A549 (cell line): Measurements from ENCODE around the gene XYLT1. TPM values are rescaled to one million over a fixed set of nuclear protein-coding genes. Genes with fewer than 3 reads are reported as not detected.

Source experiments
- ATAC-seq, 2 experiments: fragments of 200-7000 bp in 1 of 2; fragments of >200 bp in 1 of 2; cut with Nextera tagmentation in 1 of 2; cut with Tn5 transposase in 1 of 2; 3 replicates each; pipeline versions ENCODE4 v1.8.0 to v1.9.1; 2018 to 2020; ENCODE audit warnings: mild to moderate bottlenecking in 1 of 2, moderate library complexity in 1 of 2
- CTCF ChIA-PET: fragments of 300-600 bp; sonication (Branson Sonifier 250); formaldehyde crosslinking; extraction: SDS; loops from one replicate; lab custom pipeline; 2021; ENCODE audit warnings: antibody characterized with exemption, inconsistent platforms; lab: Yijun Ruan, JAX
- POLR2A ChIA-PET: fragments of 350-600 bp; formaldehyde crosslinking; extraction: SDS; loops from one replicate; lab custom pipeline; 2021; ENCODE audit warnings: antibody characterized with exemption, inconsistent platforms; lab: Yijun Ruan, JAX
- DNase-seq, 2 experiments: peaks; one replicate each; pipeline versions ENCODE4 v3.0.0 to v3.0.0-alpha.2; 2011 to 2016; ENCODE audit warnings: low read depth in 1 of 2, low spot score in 1 of 2
- FAIRE-seq: peaks from 2 replicates; lab custom pipeline; 2011; peaks lifted over from hg19 to GRCh38; lab: Jason Lieb, UNC
- H3K27ac ChIP-seq, 2 experiments: fragments of >200 bp; sonication (Bioruptor Twin); formaldehyde crosslinking; 3 replicates each; pipeline ENCODE4 v1.5.1; 2016 to 2017
- H3K4me1 ChIP-seq: fragments of >200 bp; sonication (Bioruptor Twin); formaldehyde crosslinking; 3 replicates; pipeline ENCODE4 v1.6.1; 2016
- H3K4me2 ChIP-seq: fragments of >200 bp; sonication (Bioruptor Twin); formaldehyde crosslinking; 3 replicates; pipeline ENCODE4 v1.6.1; 2016
- H3K4me3 ChIP-seq: fragments of >200 bp; sonication (Bioruptor Twin); formaldehyde crosslinking; 3 replicates; pipeline ENCODE4 v1.5.1; 2016
- H3K9me3 ChIP-seq: fragments of >200 bp; sonication (Bioruptor Twin); formaldehyde crosslinking; 3 replicates; pipeline ENCODE4 v1.6.1; 2016
- BCL3 ChIP-seq: fragments of >200 bp; sonication (Bioruptor Twin); formaldehyde crosslinking; IDR thresholded peaks from 3 replicates; pipeline ENCODE4 v1.6.1; 2016
- BHLHE40 ChIP-seq: IDR thresholded peaks from 2 replicates; pipeline ENCODE4 v1.6.1; 2012; ENCODE audit warnings: low read depth, low read length, inconsistent platforms
- E2F6 ChIP-seq: IDR thresholded peaks from 2 replicates; pipeline ENCODE4 v1.6.1; 2012; ENCODE audit warnings: low read depth, borderline replicate concordance
- EHF ChIP-seq: fragments of 250-450 bp; sonication (Bioruptor Pico); IDR thresholded peaks from 2 replicates; pipeline ENCODE4 v1.5.0; 2020; ENCODE audit warnings: mild to moderate bottlenecking
- ELK1 ChIP-seq: fragments of 150-350 bp; IDR thresholded peaks from 2 replicates; pipeline ENCODE4 v1.6.1; 2014; ENCODE audit warnings: low read depth, mild to moderate bottlenecking, low read length
- FOSB ChIP-seq: fragments of 250-450 bp; sonication (Bioruptor Pico); IDR thresholded peaks from 2 replicates; pipeline ENCODE4 v1.5.0; 2020; ENCODE audit warnings: mild to moderate bottlenecking, moderate library complexity
- GATA3 ChIP-seq: IDR thresholded peaks from 2 replicates; pipeline ENCODE4 v1.6.1; 2012; ENCODE audit warnings: borderline replicate concordance
- HDAC2 ChIP-seq: fragments of 200-600 bp; sonication (generic); IDR thresholded peaks from 2 replicates; pipeline ENCODE4 v1.6.1; 2016
- HOXA7 ChIP-seq: fragments of 250-450 bp; sonication (Bioruptor Pico); IDR thresholded peaks from 2 replicates; pipeline ENCODE4 v1.5.0; 2020; ENCODE audit warnings: mild to moderate bottlenecking, moderate library complexity
- HOXB5 ChIP-seq: fragments of 250-450 bp; sonication (Bioruptor Pico); IDR thresholded peaks from 2 replicates; pipeline ENCODE4 v1.5.0; 2020; ENCODE audit warnings: mild to moderate bottlenecking, moderate library complexity
- JUN ChIP-seq, 2 experiments: fragments of >200 bp; sonication (Bioruptor Twin); formaldehyde crosslinking; IDR thresholded peaks; 2 replicates in 1 of 2; 3 replicates in 1 of 2; pipeline ENCODE4 v1.6.1; 2016 to 2017
- KDM1A ChIP-seq: fragments of 200-600 bp; sonication (generic); IDR thresholded peaks from 2 replicates; pipeline ENCODE4 v1.6.1; 2016; ENCODE audit warnings: low read depth, mild to moderate bottlenecking
- MAFK ChIP-seq: fragments of 450-650 bp; IDR thresholded peaks from 2 replicates; pipeline ENCODE4 v1.6.1; 2014; ENCODE audit not compliant: partially characterized antibody
- NFE2L2 ChIP-seq: fragments of 150-350 bp; conservative IDR thresholded peaks from 2 replicates; pipeline ENCODE4 v1.6.1; 2014; ENCODE audit warnings: low read length
- NR3C1 ChIP-seq: fragments of >200 bp; sonication (Bioruptor Twin); formaldehyde crosslinking; IDR thresholded peaks from 3 replicates; pipeline ENCODE4 v1.6.1; 2017
- PHF8 ChIP-seq: fragments of 200-600 bp; sonication (generic); IDR thresholded peaks from 2 replicates; pipeline ENCODE4 v1.6.1; 2016; ENCODE audit warnings: low read depth, mild to moderate bottlenecking, antibody characterized with exemption, moderate library complexity, borderline replicate concordance
- RAD21 ChIP-seq, 2 experiments: fragments of >200 bp in 1 of 2; sonication (Bioruptor Twin) in 1 of 2; formaldehyde crosslinking in 1 of 2; IDR thresholded peaks in 1 of 2; conservative IDR thresholded peaks in 1 of 2; 2 replicates in 1 of 2; 3 replicates in 1 of 2; pipeline ENCODE4 v1.6.1; 2012 to 2018; ENCODE audit warnings: inconsistent platforms in 1 of 2
- RARB ChIP-seq: fragments of 250-450 bp; sonication (Bioruptor Pico); IDR thresholded peaks from 2 replicates; pipeline ENCODE4 v1.8.0; 2021; ENCODE audit warnings: mild to moderate bottlenecking, moderate library complexity
- RFX5 ChIP-seq: fragments of 450-650 bp; IDR thresholded peaks from 2 replicates; pipeline ENCODE4 v1.7.1; 2014; ENCODE audit warnings: antibody characterized with exemption, mild to moderate bottlenecking, moderate library complexity
- ZC3H11A ChIP-seq: fragments of 450-650 bp; IDR thresholded peaks from 2 replicates; pipeline ENCODE4 v1.6.1; 2014; ENCODE audit warnings: antibody characterized with exemption, mild to moderate bottlenecking
- ZFP36 ChIP-seq: fragments of 450-650 bp; IDR thresholded peaks from 2 replicates; pipeline ENCODE4 v1.6.1; 2014; ENCODE audit warnings: borderline replicate concordance; ENCODE audit not compliant: partially characterized antibody
- WGBS: methylation state at CpG from one replicate; pipeline ENCODE4 v1.1.6; 2017; ENCODE audit errors: missing lambda C conversion rate; 5-methylcytosine and 5-hydroxymethylcytosine counted together
- polyA plus RNA-seq, 4 experiments: library from polyadenylated mRNA; depleted of rRNA in 3 of 4; stranded (reverse); fragments of >200 nt; fragmentation: RNase III in 1 of 4; extraction: RNeasy Plus Mini Kit Qiagen cat#74134 plus additional on column Dnase treatment in 1 of 4; gene quantifications; 2 replicates in 3 of 4; 3 replicates in 1 of 4; pipeline ENCODE4 v1.2.3, GENCODE V29; 2011 to 2017

The XYLT1 gene
- polyA plus RNA-seq, 2 of the 4 experiments (the other 2 are of a cell fraction): 0.78 to 0.88 TPM

- 21% methylated on average over 5 of the region's 5 CpGs for WGBS
- Histone ChIP-seq H3K27ac (no peak overlapping the region), H3K4me1 (0 out of 3 replicates have a peak, but pooled peaks cover 5% of the 10 kb centered on the region), H3K4me2 (no peak overlapping the region), H3K4me3 (no peak overlapping the region), H3K9me3 (no peaks in the 10 kb centered on the region)
- CTCF ChIA-PET: interaction anchor here (0.9 kb wide), 1 partner anchor 26 kb away, joined by 4 read pairs; no protein-coding TSS in a partner anchor
- DNase-seq (peak in 1 of 2 experiments; percentile 35), FAIRE-seq (no peak), ATAC-seq (no peak)
- TF ChIP-seq HOXB5 (no peak), NFE2L2 (no peak), MAFK (peak; percentile 26), EHF (CRISPR knock-in tag) (no peak), ZC3H11A (no peak), JUN (IDR thresholded peaks at IDR 0.05) (no peak), HOXA7 (CRISPR knock-in tag) (no peak)
- POLR2A ChIA-PET: no interaction called here
These were observed 152.5 kb downstream of the XYLT1 start for GRCh38 chr16:17318238-17318637.

- ATAC-seq (no peak), FAIRE-seq (no peak), DNase-seq (no peak)
- TF ChIP-seq GATA3: no peak
- TF ChIP-seq PHF8: no peak
- TF ChIP-seq FOSB (CRISPR knock-in tag): no peak
- no peak for TF ChIP-seq RFX5
- no peak for TF ChIP-seq ZC3H11A
- TF ChIP-seq RARB (CRISPR knock-in tag): no peak
- no peak for TF ChIP-seq JUN (IDR thresholded peaks at IDR 0.05)
- TF ChIP-seq E2F6: no peak
- WGBS: 45% methylated on average over 4 of the region's 4 CpGs
- CTCF ChIA-PET: no interaction called here
- H3K4me2 ChIP-seq: no peak overlapping the region
- POLR2A ChIA-PET: no interaction called here
- 0 out of 3 replicates have a peak, but pooled peaks cover 9% of the 10 kb centered on the region for H3K4me1 ChIP-seq
- no peak overlapping the region for H3K4me3 ChIP-seq
- H3K27ac ChIP-seq: no peak overlapping the region
- no peaks in the 10 kb centered on the region for H3K9me3 ChIP-seq
These were observed 154.8 kb downstream of the XYLT1 start for GRCh38 chr16:17316005-17316404.

GRCh38 chr16:17313793-17314547, 156.8 kb downstream of the XYLT1 start:
- H3K4me2 ChIP-seq: no peak overlapping the region
- WGBS: 13% methylated on average over 7 of the region's 7 CpGs
- no peak overlapping the region for H3K4me3 ChIP-seq
- no peak overlapping the region for H3K27ac ChIP-seq
- no peaks in the 10 kb centered on the region for H3K9me3 ChIP-seq
- ChIA-PET CTCF (no interaction called here), POLR2A (no interaction called here)
- DNase-seq (no peak), FAIRE-seq (no peak), ATAC-seq (no peak)
- TF ChIP-seq ZFP36 (no peak), BCL3 (no peak), KDM1A (no peak), ZC3H11A (no peak), NR3C1 (no peak), HDAC2 (no peak), RFX5 (no peak), FOSB (CRISPR knock-in tag) (no peak), JUN (IDR thresholded peaks at IDR 0.05) (no peak), ELK1 (no peak), BHLHE40 (no peak), RAD21 (conservative IDR thresholded peaks at IDR 0.05 in 1 of 2, IDR thresholded peaks at IDR 0.05 in 1 of 2) (no peak), EHF (CRISPR knock-in tag) (no peak), NFE2L2 (no peak)
- H3K4me1 ChIP-seq: 0 out of 3 replicates have a peak, but pooled peaks cover 9% of the 10 kb centered on the region
